C4-2B (cell line): ENCODE data around the gene RPL9.

Experiments used
- ZFX ChIP-seq: fragments of 450-650 bp; IDR thresholded peaks from 2 replicates; pipeline ENCODE4 v1.6.1; 2017
- TF ChIP-seq, protein P1 (sequence below): fragments of 450-650 bp; conservative IDR thresholded peaks from 2 replicates; pipeline ENCODE4 v1.5.1; 2017; ENCODE audit warnings: mild to moderate bottlenecking

DNA sequence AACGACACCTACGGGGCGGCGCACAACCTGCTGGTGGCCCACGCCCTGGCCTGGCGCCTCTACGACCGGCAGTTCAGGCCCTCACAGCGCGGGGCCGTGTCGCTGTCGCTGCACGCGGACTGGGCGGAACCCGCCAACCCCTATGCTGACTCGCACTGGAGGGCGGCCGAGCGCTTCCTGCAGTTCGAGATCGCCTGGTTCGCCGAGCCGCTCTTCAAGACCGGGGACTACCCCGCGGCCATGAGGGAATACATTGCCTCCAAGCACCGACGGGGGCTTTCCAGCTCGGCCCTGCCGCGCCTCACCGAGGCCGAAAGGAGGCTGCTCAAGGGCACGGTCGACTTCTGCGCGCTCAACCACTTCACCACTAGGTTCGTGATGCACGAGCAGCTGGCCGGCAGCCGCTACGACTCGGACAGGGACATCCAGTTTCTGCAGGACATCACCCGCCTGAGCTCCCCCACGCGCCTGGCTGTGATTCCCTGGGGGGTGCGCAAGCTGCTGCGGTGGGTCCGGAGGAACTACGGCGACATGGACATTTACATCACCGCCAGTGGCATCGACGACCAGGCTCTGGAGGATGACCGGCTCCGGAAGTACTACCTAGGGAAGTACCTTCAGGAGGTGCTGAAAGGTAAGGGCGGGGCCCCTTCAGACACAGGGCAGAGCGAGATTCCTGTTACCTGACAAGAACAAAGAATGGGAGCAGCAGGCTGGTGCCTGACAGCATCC lies 11.7 kb downstream of the RPL9 start:
- TF ChIP-seq, protein P1, sequence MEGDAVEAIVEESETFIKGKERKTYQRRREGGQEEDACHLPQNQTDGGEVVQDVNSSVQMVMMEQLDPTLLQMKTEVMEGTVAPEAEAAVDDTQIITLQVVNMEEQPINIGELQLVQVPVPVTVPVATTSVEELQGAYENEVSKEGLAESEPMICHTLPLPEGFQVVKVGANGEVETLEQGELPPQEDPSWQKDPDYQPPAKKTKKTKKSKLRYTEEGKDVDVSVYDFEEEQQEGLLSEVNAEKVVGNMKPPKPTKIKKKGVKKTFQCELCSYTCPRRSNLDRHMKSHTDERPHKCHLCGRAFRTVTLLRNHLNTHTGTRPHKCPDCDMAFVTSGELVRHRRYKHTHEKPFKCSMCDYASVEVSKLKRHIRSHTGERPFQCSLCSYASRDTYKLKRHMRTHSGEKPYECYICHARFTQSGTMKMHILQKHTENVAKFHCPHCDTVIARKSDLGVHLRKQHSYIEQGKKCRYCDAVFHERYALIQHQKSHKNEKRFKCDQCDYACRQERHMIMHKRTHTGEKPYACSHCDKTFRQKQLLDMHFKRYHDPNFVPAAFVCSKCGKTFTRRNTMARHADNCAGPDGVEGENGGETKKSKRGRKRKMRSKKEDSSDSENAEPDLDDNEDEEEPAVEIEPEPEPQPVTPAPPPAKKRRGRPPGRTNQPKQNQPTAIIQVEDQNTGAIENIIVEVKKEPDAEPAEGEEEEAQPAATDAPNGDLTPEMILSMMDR = peak; percentile 47
- no peak; the same call in 1 of the 2 replicates for TF ChIP-seq ZFX
